Thymus (tissue), 11 donors: ENCODE measurements around the gene IDI2. TPM values are rescaled to one million over a fixed set of nuclear protein-coding genes. Genes with fewer than 3 reads are reported as not detected.

ENCODE experiments used
- DNase-seq, 9 donors: peaks; one replicate each; pipeline ENCODE4 v3.0.0-alpha.2; 2013; ENCODE audit warnings: low spot score in 9 of 9, low read depth in 6 of 9, missing footprints in 1 of 9
- H3K27ac ChIP-seq, 2 donors: one replicate each; pipeline ENCODE4 v1.5.1; 2013; ENCODE audit warnings: control low read depth in 1 of 2, low read depth in 1 of 2, low read length in 1 of 2, mild to moderate bottlenecking in 1 of 2, moderate library complexity in 1 of 2
- H3K27me3 ChIP-seq, 2 donors: one replicate each; pipeline ENCODE4 v1.5.1; 2013; ENCODE audit warnings: low read length in 1 of 2; ENCODE audit not compliant: control insufficient read depth in 2 of 2, insufficient read depth in 1 of 2
- H3K36me3 ChIP-seq, 2 donors: one replicate each; pipeline ENCODE4 v1.5.1; 2013; ENCODE audit warnings: low read length in 1 of 2, mild to moderate bottlenecking in 1 of 2, moderate library complexity in 1 of 2; ENCODE audit not compliant: control insufficient read depth in 2 of 2, insufficient read depth in 2 of 2
- H3K4me1 ChIP-seq, 2 donors: one replicate each; pipeline ENCODE4 v1.5.1; 2013; ENCODE audit warnings: low read length in 2 of 2; ENCODE audit not compliant: control insufficient read depth in 2 of 2, insufficient read depth in 2 of 2
- H3K4me3 ChIP-seq, 2 donors: one replicate each; pipeline ENCODE4 v1.5.1; 2013; ENCODE audit warnings: low read length in 2 of 2, control low read depth in 1 of 2, mild to moderate bottlenecking in 1 of 2
- H3K9me3 ChIP-seq, 2 donors: one replicate each; pipeline ENCODE4 v1.5.1; 2013; ENCODE audit warnings: low read length in 1 of 2, mild to moderate bottlenecking in 1 of 2; ENCODE audit not compliant: control insufficient read depth in 2 of 2, insufficient read depth in 1 of 2
- WGBS: extraction: QIAGEN DNeasy Blood & Tissue Kit; methylation state at CpG from one replicate; pipeline ENCODE4 v1.1.7; 2013; 5-methylcytosine and 5-hydroxymethylcytosine counted together
- polyA plus RNA-seq: library from polyadenylated mRNA; stranded (reverse); fragments of 200-250 nt; gene quantifications from one replicate; pipeline ENCODE4 v1.2.3, GENCODE V29; 2013
- total RNA-seq: library from RNA; stranded (reverse); fragments of 120-200 nt; gene quantifications from one replicate; pipeline ENCODE4 v1.2.4, GENCODE V29; 2013
- donor health status: healthy.

Gene IDI2
- total and polyA plus RNA-seq, 2 donors, result 0.14 TPM; not detected in 1

DNA sequence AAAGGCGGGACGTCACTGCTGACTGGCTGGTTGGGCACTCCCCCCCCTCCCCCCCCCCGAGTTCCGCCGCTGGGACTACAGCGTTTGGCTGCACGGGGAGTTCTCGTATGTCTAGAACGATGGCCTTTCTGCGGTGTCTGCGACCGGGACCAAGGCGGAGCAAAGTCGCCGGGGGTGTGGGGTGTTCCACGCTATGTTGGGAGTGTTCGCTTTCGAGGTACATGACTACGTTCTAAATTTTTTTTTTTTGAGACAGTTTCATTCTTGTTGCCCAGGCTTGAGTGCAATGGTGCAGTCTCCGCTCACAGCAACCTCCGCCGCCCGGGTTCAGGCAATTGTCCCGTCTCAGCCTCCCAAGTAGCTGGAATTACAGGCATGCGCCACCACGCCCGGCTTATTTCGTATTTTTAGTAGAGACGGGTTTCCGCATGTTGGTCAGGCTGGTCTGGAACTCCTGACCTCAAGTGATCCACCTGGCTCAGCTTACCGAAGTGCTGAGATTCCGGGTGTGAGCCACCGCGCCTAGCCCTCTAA is 23.8 kb upstream of the IDI2 start:
- peaks cover 6 to 24% of the 10 kb centered on the region in 2 donors for H3K36me3 ChIP-seq
- under 1% methylated on average over 34 of the region's 34 CpGs for WGBS
- no peaks in the 10 kb centered on the region for H3K27me3 ChIP-seq
- H3K9me3 ChIP-seq, result peaks cover 0 to 3% of the 10 kb centered on the region in 2 donors
- DNase-seq, result no peak
- peaks cover 11 to 15% of the 10 kb centered on the region in 2 donors for H3K4me1 ChIP-seq
- peak overlapping the region; percentile 99 to 100 for H3K27ac ChIP-seq
- H3K4me3 ChIP-seq, result peak overlapping the region; percentile 87 to 91

DNA sequence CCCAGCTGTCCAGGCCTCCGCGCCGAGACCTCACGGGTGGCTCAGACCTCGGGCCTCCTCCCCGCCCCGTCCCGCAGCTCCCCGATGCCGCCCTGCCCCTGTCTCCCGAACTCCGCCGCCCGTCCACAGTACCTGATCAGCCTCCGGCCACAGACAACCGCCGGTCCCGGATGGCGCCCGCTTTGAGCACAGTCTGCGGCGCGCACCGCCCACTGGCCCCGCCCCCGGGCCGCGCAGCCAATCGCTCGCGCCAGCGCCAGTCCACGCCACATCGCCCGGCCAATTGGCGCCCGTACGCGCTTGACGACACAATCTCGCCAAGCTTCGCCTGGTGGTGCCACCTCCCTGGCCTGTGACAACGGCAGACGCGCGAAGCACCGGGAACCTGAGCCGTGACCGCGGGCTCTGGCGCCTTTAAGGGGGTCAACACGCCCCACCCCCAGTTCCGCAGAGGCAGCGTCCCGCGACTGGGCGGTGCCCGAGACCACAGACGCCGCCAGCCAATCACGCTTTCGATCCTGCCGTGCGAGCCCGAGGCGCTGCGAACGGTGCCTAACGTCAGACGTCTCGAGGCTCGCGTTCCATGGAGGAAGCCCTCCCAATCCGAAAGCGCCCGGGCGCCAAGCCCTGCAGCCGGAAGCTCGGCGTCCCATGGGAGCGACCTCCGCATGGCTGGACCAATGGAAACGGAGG is 23.2 kb upstream of the IDI2 start, which contains the start of gene IDI1:
TSS of gene IDI1 (minus strand) at position 388 of the 693 bp plus-strand sequence. CDS start at position 272, 116 bp downstream.
- H3K4me3 ChIP-seq, result peak within 1 kb of the TSS; percentile 87 to 91
- peak; percentile 86 to 98 (median 95) for DNase-seq
- WGBS, result under 1% methylated on average over 83 of the region's 83 CpGs
- peaks cover 6 to 19% of the 10 kb centered on the region in 2 donors for H3K36me3 ChIP-seq
- H3K4me1 ChIP-seq, result peaks cover 11 to 21% of the 10 kb centered on the region in 2 donors
- no peaks in the 10 kb centered on the region for H3K27me3 ChIP-seq
- peak within 1 kb of the TSS; percentile 99 to 100 for H3K27ac ChIP-seq
- H3K9me3 ChIP-seq, result peaks cover 0 to 3% of the 10 kb centered on the region in 2 donors

DNA sequence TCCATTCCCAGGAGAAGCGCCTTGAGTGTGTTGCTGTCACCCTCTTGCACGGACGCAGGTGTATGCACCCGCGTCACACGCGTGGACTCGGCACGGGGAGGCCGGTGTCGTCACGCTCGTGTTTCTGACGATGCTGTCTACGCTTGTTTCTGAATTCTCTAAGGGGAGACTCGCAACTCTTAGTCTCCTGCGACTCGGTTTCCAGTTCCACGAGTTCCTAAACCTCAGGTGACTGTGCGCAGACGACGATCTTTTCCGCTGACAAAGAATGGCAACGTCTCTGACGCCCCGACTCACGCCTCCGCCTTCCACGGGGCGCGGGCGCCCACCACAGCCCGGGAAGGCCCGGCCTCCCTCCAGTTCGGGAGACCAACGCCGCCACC is 22.7 kb upstream of the IDI2 start:
- Histone ChIP-seq H3K27ac (peak overlapping the region; percentile 99 to 100), H3K9me3 (peaks cover 0 to 3% of the 10 kb centered on the region in 2 donors), H3K36me3 (peaks cover 8 to 22% of the 10 kb centered on the region in 2 donors), H3K4me1 (peaks cover 11 to 25% of the 10 kb centered on the region in 2 donors), H3K4me3 (peak overlapping the region; percentile 87 to 91), H3K27me3 (no peaks in the 10 kb centered on the region)
- DNase-seq, result peak in 2 of 9 donors; percentile 55 to 71
- under 1% methylated on average over 37 of the region's 37 CpGs for WGBS

DNA sequence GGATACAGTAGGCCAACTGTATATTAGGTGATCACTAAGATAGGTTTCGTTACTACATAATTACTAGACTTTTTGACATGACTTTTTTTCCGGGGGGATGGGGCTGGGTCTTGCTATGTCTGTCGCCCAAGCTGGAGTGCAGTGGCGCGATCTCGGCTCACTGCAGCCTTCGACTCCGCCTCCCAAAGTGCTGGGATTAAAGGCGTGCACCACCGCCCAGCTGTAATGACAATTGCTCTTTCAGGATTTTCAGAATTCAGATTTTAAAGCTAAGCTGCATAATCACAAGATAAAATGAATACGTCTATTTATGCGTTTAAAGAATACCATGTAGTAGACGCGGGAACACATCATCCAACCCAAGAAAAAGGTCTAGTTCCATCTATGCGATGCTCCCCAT is 22.3 kb upstream of the IDI2 start:
- peaks cover 0 to 3% of the 10 kb centered on the region in 2 donors for H3K9me3 ChIP-seq
- WGBS, result 12% methylated on average over 15 of the region's 15 CpGs
- H3K27me3 ChIP-seq, result no peaks in the 10 kb centered on the region
- H3K36me3 ChIP-seq, result peaks cover 9 to 26% of the 10 kb centered on the region in 2 donors
- peaks cover 11 to 26% of the 10 kb centered on the region in 2 donors for H3K4me1 ChIP-seq
- H3K4me3 ChIP-seq, result peak overlapping the region; percentile 87 to 91
- H3K27ac ChIP-seq, result peak overlapping the region; percentile 53 to 100
- DNase-seq, result no peak

DNA sequence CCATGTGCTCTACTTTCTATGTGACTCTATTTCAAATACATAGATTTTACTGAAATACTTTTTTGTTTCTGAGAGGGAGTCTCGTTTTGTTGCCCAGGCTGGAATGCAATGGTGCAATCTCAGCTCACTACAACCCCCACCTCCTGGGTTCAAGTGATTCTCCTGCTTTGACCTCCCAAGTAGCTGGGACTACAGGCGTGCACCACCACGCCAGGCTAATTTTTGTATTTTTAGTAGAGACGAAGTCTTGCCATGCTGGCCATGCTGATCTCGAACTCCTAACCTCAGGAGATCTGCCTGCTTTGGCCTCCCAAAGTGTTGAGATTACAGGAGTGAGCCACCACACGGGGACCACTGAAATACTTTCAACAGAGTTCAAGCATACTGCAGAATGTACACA is 19.8 kb upstream of the IDI2 start:
- H3K4me1 ChIP-seq, result peaks cover 8 to 23% of the 10 kb centered on the region in 2 donors
- peaks cover 0 to 3% of the 10 kb centered on the region in 2 donors for H3K9me3 ChIP-seq
- H3K27me3 ChIP-seq, result no peaks in the 10 kb centered on the region
- no peak for DNase-seq
- no peak overlapping the region for H3K27ac ChIP-seq
- no peak overlapping the region for H3K4me3 ChIP-seq
- 90% methylated on average over 6 of the region's 6 CpGs for WGBS
- peaks cover 3 to 17% of the 10 kb centered on the region in 2 donors for H3K36me3 ChIP-seq

DNA sequence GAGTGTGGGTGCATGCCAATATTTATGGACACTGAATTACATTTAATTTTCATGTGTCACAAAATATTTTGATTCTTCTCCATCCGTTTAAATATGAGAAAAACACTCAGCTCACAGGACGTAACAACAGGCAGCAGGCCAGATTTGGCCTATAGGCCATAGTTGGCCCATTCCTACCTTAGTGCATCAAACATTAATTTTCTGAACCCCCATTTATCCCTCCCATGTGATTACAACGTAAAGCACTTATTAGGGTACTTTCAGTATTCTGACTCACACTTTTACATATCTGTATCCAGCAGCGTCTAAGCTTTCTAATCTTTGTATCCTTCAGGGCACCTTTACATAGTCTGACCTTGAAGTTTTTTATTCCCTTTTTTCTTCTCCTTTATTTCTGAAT is 19.3 kb upstream of the IDI2 start:
- peaks cover 0 to 3% of the 10 kb centered on the region in 2 donors for H3K9me3 ChIP-seq
- H3K27me3 ChIP-seq, result no peaks in the 10 kb centered on the region
- H3K4me1 ChIP-seq, result peaks cover 8 to 21% of the 10 kb centered on the region in 2 donors
- no peak overlapping the region for H3K4me3 ChIP-seq
- WGBS, result 96% methylated on average over 4 of the region's 4 CpGs
- no peak for DNase-seq
- H3K36me3 ChIP-seq, result peaks cover 6 to 22% of the 10 kb centered on the region in 2 donors
- H3K27ac ChIP-seq, result no peak overlapping the region

DNA sequence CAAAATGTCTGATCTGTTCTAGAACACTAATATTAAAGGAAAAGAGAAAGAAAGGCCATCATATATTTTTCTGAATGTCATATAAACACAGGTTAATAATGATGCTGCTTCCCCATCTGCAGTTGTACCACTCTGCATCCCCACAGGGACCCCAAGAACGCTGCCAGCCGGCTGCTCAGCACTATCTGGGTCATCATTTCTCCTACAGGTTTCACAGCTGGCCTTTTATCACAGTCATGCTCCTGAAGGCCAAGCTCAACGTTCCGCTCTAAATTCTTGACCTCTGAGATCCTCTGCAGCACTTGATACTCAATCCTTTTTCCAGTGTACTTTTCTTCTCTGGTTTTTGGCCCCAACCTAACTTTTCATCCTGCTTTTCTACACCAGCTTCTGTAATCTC is 18.5 kb upstream of the IDI2 start:
- H3K4me1 ChIP-seq, result peaks cover 8 to 16% of the 10 kb centered on the region in 2 donors
- peaks cover 6 to 25% of the 10 kb centered on the region in 2 donors for H3K36me3 ChIP-seq
- WGBS, result 89% methylated on average over 4 of the region's 4 CpGs
- H3K27ac ChIP-seq, result peak overlapping the region; percentile 6 to 64
- DNase-seq, result no peak
- H3K27me3 ChIP-seq, result no peaks in the 10 kb centered on the region
- peaks cover 0 to 3% of the 10 kb centered on the region in 2 donors for H3K9me3 ChIP-seq
- H3K4me3 ChIP-seq, result no peak overlapping the region

DNA sequence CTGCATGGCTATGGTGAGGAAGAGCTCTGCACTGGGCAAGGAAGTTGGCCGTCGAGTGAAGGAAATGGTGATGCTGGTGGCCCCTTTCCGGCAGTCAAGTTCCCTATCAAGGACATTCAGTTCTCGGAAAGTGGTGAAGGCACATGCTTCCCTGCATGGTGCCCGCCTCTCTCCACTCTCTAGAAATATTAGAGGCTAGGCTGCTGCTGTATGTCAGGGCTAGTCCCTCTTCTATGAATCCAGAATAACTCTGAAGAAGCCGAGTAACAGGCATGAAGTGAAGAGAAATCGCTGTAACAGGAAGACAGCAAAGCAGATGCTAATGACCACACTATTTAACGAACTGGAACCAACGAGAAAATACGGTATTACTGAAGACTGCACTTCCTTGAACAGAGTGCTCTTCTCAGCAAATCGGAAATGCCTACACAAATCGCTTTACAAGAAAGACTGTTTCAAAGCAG is 17.9 kb upstream of the IDI2 start:
- H3K36me3 ChIP-seq, result peaks cover 6 to 25% of the 10 kb centered on the region in 2 donors
- no peaks in the 10 kb centered on the region for H3K9me3 ChIP-seq
- no peak overlapping the region for H3K4me3 ChIP-seq
- H3K27ac ChIP-seq, result peak overlapping the region; percentile 36 to 64
- peaks cover 8 to 16% of the 10 kb centered on the region in 2 donors for H3K4me1 ChIP-seq
- WGBS, result 44% methylated on average over 12 of the region's 12 CpGs
- DNase-seq, result peak in 1 of 9 donors; percentile 56
- no peaks in the 10 kb centered on the region for H3K27me3 ChIP-seq

DNA sequence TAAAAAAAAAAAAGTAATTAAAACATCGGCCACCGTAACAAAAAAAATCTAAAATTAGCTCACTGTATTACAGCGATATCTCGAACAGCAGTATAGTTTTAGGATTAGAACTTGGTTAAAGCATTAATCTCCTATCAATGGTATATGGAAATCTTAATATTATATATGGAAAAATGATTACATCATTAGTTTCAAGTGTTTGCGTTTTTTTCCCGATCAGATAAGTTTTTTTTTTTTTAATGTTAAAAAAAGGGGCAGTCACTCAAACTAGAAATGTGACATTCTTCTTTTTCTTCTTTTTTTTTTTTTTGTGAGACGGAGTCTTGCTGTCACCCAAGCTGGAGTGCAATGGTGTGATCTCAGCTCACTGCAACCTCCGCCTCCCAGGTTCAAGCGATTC is 15.9 kb upstream of the IDI2 start:
- no peak for DNase-seq
- H3K4me1 ChIP-seq, result peaks cover 0 to 10% of the 10 kb centered on the region in 2 donors
- H3K4me3 ChIP-seq, result no peak overlapping the region
- H3K9me3 ChIP-seq, result no peaks in the 10 kb centered on the region
- peaks cover 11 to 40% of the 10 kb centered on the region in 2 donors for H3K36me3 ChIP-seq
- WGBS, result 98% methylated on average over 9 of the region's 9 CpGs
- H3K27ac ChIP-seq, result no peak overlapping the region
- H3K27me3 ChIP-seq, result no peaks in the 10 kb centered on the region
